ENCODE results near the gene FAM76A.

Gene FAM76A

GRCh38 chr1:27784700-27785099, 58.9 kb downstream of the FAM76A start:
- no peaks in the 10 kb centered on the region for H3K27me3 ChIP-seq (ENCODE audit: control insufficient read depth in 3 of 3, insufficient read depth in 3 of 3, low read depth in 1 of 3, low read length in 3 of 3)
- no peak overlapping the region for H3K4me2 ChIP-seq (ENCODE audit: insufficient read depth, low read length, poor library complexity, severe bottlenecking)
- H2AFZ ChIP-seq (ENCODE audit: low read length), result no peak overlapping the region
- peaks cover 0 to 4% of the 10 kb centered on the region in 2 donors for H3K36me3 ChIP-seq (replicated peaks in 1 of 2; ENCODE audit: control insufficient read depth in 2 of 2, insufficient read depth in 2 of 2, low read length in 2 of 2)
- no peak overlapping the region for H3K27ac ChIP-seq (replicated peaks; ENCODE audit: low read length)
- H3K9ac ChIP-seq (ENCODE audit: low read depth, low read length, poor library complexity), result no peak overlapping the region
- no CpG with 5 or more reads among the region's 1 CpG for WGBS, 2 donors (ENCODE audit: extremely low coverage in 2 of 2, insufficient read length in 2 of 2, insufficient replicate concordance in 1 of 2)
- no peak overlapping the region for H3K18ac ChIP-seq (ENCODE audit: low read length)
- no peak overlapping the region for H3K23ac ChIP-seq (ENCODE audit: low read depth, low read length, poor library complexity)
- H3K4ac ChIP-seq (ENCODE audit: low read length), result no peak overlapping the region
- H3K4me3 ChIP-seq (ENCODE audit: low read length in 2 of 2), result no peak overlapping the region
- H2BK15ac ChIP-seq (ENCODE audit: low read length), result no peak overlapping the region
- H2BK120ac ChIP-seq (ENCODE audit: low read depth, low read length), result no peak overlapping the region
- no peak overlapping the region for H2BK5ac ChIP-seq (ENCODE audit: low read length)
- H3K9me3 ChIP-seq (replicated peaks in 1 of 2; ENCODE audit: control insufficient read depth in 2 of 2, insufficient read depth in 1 of 2, low read depth in 1 of 2, low read length in 2 of 2), result no peaks in the 10 kb centered on the region
- H3K79me1 ChIP-seq (ENCODE audit: low read depth, low read length), result no peaks in the 10 kb centered on the region
- H3K4me1 ChIP-seq (ENCODE audit: control insufficient read depth in 2 of 2, insufficient read depth in 1 of 2, low read depth in 1 of 2, low read length in 2 of 2), result no peaks in the 10 kb centered on the region
- H4K8ac ChIP-seq (ENCODE audit: low read depth, low read length), result no peak overlapping the region
- no peak overlapping the region for H2BK12ac ChIP-seq (ENCODE audit: low read length)
- no peak overlapping the region for H4K91ac ChIP-seq (ENCODE audit: low read depth, low read length, poor library complexity)
- no peak for DNase-seq (ENCODE audit: low spot score)
- no peak overlapping the region for H3K14ac ChIP-seq (ENCODE audit: low read length)
- H2AK5ac ChIP-seq (ENCODE audit: low read depth, low read length), result no peak overlapping the region

GRCh38 chr1:27785781-27786455, 60.2 kb downstream of the FAM76A start:
- Histone ChIP-seq H3K9ac (ENCODE audit: low read depth, low read length, poor library complexity) (no peak overlapping the region), H2AK5ac (ENCODE audit: low read depth, low read length) (no peak overlapping the region), H3K36me3 (replicated peaks in 1 of 2; ENCODE audit: control insufficient read depth in 2 of 2, insufficient read depth in 2 of 2, low read length in 2 of 2) (peaks cover 0 to 11% of the 10 kb centered on the region in 2 donors), H3K23ac (ENCODE audit: low read depth, low read length, poor library complexity) (no peak overlapping the region), H3K4me3 (ENCODE audit: low read length in 2 of 2) (no peak overlapping the region), H4K8ac (ENCODE audit: low read depth, low read length) (no peak overlapping the region), H3K4me1 (ENCODE audit: control insufficient read depth in 2 of 2, insufficient read depth in 1 of 2, low read depth in 1 of 2, low read length in 2 of 2) (no peaks in the 10 kb centered on the region), H3K9me3 (replicated peaks in 1 of 2; ENCODE audit: control insufficient read depth in 2 of 2, insufficient read depth in 1 of 2, low read depth in 1 of 2, low read length in 2 of 2) (no peaks in the 10 kb centered on the region), H3K27me3 (ENCODE audit: control insufficient read depth in 3 of 3, insufficient read depth in 3 of 3, low read depth in 1 of 3, low read length in 3 of 3) (no peaks in the 10 kb centered on the region), H2BK12ac (ENCODE audit: low read length) (no peak overlapping the region), H3K14ac (ENCODE audit: low read length) (no peak overlapping the region), H3K4ac (ENCODE audit: low read length) (no peak overlapping the region), H2AFZ (ENCODE audit: low read length) (no peak overlapping the region), H3K4me2 (ENCODE audit: insufficient read depth, low read length, poor library complexity, severe bottlenecking) (no peak overlapping the region), H4K91ac (ENCODE audit: low read depth, low read length, poor library complexity) (no peak overlapping the region), H3K18ac (ENCODE audit: low read length) (no peak overlapping the region), H3K79me1 (ENCODE audit: low read depth, low read length) (no peaks in the 10 kb centered on the region), H2BK15ac (ENCODE audit: low read length) (no peak overlapping the region), H2BK5ac (ENCODE audit: low read length) (no peak overlapping the region), H2BK120ac (ENCODE audit: low read depth, low read length) (no peak overlapping the region), H3K27ac (replicated peaks; ENCODE audit: low read length) (no peak overlapping the region)
- no peak for DNase-seq (ENCODE audit: low spot score)

- Histone ChIP-seq H3K79me1 (ENCODE audit: low read depth, low read length) (no peaks in the 10 kb centered on the region), H4K8ac (ENCODE audit: low read depth, low read length) (no peak overlapping the region), H3K4me2 (ENCODE audit: insufficient read depth, low read length, poor library complexity, severe bottlenecking) (no peak overlapping the region), H3K9me3 (replicated peaks in 1 of 2; ENCODE audit: control insufficient read depth in 2 of 2, insufficient read depth in 1 of 2, low read depth in 1 of 2, low read length in 2 of 2) (no peaks in the 10 kb centered on the region), H3K18ac (ENCODE audit: low read length) (no peak overlapping the region), H4K91ac (ENCODE audit: low read depth, low read length, poor library complexity) (no peak overlapping the region), H3K9ac (ENCODE audit: low read depth, low read length, poor library complexity) (no peak overlapping the region), H2AFZ (ENCODE audit: low read length) (no peak overlapping the region), H2BK12ac (ENCODE audit: low read length) (no peak overlapping the region), H3K4me1 (ENCODE audit: control insufficient read depth in 2 of 2, insufficient read depth in 1 of 2, low read depth in 1 of 2, low read length in 2 of 2) (no peaks in the 10 kb centered on the region), H3K27me3 (ENCODE audit: control insufficient read depth in 3 of 3, insufficient read depth in 3 of 3, low read depth in 1 of 3, low read length in 3 of 3) (no peaks in the 10 kb centered on the region), H3K4me3 (ENCODE audit: low read length in 2 of 2) (no peak overlapping the region), H2BK5ac (ENCODE audit: low read length) (no peak overlapping the region), H3K36me3 (replicated peaks in 1 of 2; ENCODE audit: control insufficient read depth in 2 of 2, insufficient read depth in 2 of 2, low read length in 2 of 2) (peaks cover 0 to 11% of the 10 kb centered on the region in 2 donors), H3K23ac (ENCODE audit: low read depth, low read length, poor library complexity) (no peak overlapping the region), H3K4ac (ENCODE audit: low read length) (no peak overlapping the region), H2BK15ac (ENCODE audit: low read length) (no peak overlapping the region), H3K14ac (ENCODE audit: low read length) (no peak overlapping the region), H2AK5ac (ENCODE audit: low read depth, low read length) (no peak overlapping the region), H3K27ac (replicated peaks; ENCODE audit: low read length) (no peak overlapping the region), H2BK120ac (ENCODE audit: low read depth, low read length) (no peak overlapping the region)
- DNase-seq (ENCODE audit: low spot score), result no peak
Measured at GRCh38 chr1:27787895-27788294, 62.1 kb downstream of the FAM76A start.

GRCh38 chr1:27789540-27790041, 63.8 kb downstream of the FAM76A start:
- Histone ChIP-seq H3K36me3 (replicated peaks in 1 of 2; ENCODE audit: control insufficient read depth in 2 of 2, insufficient read depth in 2 of 2, low read length in 2 of 2) (peaks cover 2 to 22% of the 10 kb centered on the region in 2 donors), H2BK5ac (ENCODE audit: low read length) (no peak overlapping the region), H2BK120ac (ENCODE audit: low read depth, low read length) (no peak overlapping the region), H4K91ac (ENCODE audit: low read depth, low read length, poor library complexity) (no peak overlapping the region), H2BK15ac (ENCODE audit: low read length) (no peak overlapping the region), H3K4me2 (ENCODE audit: insufficient read depth, low read length, poor library complexity, severe bottlenecking) (no peak overlapping the region), H3K79me1 (ENCODE audit: low read depth, low read length) (no peaks in the 10 kb centered on the region), H3K27ac (replicated peaks; ENCODE audit: low read length) (no peak overlapping the region), H3K9ac (ENCODE audit: low read depth, low read length, poor library complexity) (no peak overlapping the region), H4K8ac (ENCODE audit: low read depth, low read length) (no peak overlapping the region), H3K27me3 (ENCODE audit: control insufficient read depth in 3 of 3, insufficient read depth in 3 of 3, low read depth in 1 of 3, low read length in 3 of 3) (no peaks in the 10 kb centered on the region), H2BK12ac (ENCODE audit: low read length) (no peak overlapping the region), H3K4me1 (ENCODE audit: control insufficient read depth in 2 of 2, insufficient read depth in 1 of 2, low read depth in 1 of 2, low read length in 2 of 2) (no peaks in the 10 kb centered on the region), H3K14ac (ENCODE audit: low read length) (no peak overlapping the region), H3K4ac (ENCODE audit: low read length) (no peak overlapping the region), H2AFZ (ENCODE audit: low read length) (no peak overlapping the region), H3K4me3 (ENCODE audit: low read length in 2 of 2) (no peak overlapping the region), H3K18ac (ENCODE audit: low read length) (no peak overlapping the region), H3K9me3 (replicated peaks in 1 of 2; ENCODE audit: control insufficient read depth in 2 of 2, insufficient read depth in 1 of 2, low read depth in 1 of 2, low read length in 2 of 2) (no peaks in the 10 kb centered on the region), H3K23ac (ENCODE audit: low read depth, low read length, poor library complexity) (no peak overlapping the region), H2AK5ac (ENCODE audit: low read depth, low read length) (no peak overlapping the region)
- no CpG with 5 or more reads among the region's 4 CpGs for WGBS, 2 donors (ENCODE audit: extremely low coverage in 2 of 2, insufficient read length in 2 of 2, insufficient replicate concordance in 1 of 2)
- DNase-seq (ENCODE audit: low spot score), result no peak
